Keratinocyte (primary cell): ENCODE results near the gene BAHCC1. TPM values are rescaled to one million over a fixed set of nuclear protein-coding genes. Genes with fewer than 3 reads are reported as not detected.

ENCODE experiments used
- DNase-seq: peaks from one replicate; pipeline ENCODE4 v3.0.0-alpha.2; 2011; ENCODE audit warnings: low read depth, missing footprints, low spot score
- FAIRE-seq: peaks from 2 replicates; lab custom pipeline; 2011; peaks lifted over from hg19 to GRCh38; lab: Jason Lieb, UNC
- H2AFZ ChIP-seq: 2 replicates; pipeline ENCODE4 v1.6.0; 2012; ENCODE audit warnings: low read length, control low read depth, inconsistent platforms; ENCODE audit not compliant: control insufficient read depth
- H3K27ac ChIP-seq: 2 replicates; pipeline ENCODE4 v1.5.1; 2011; ENCODE audit warnings: low read length; ENCODE audit not compliant: control insufficient read depth, insufficient read depth
- H3K27me3 ChIP-seq: 3 replicates; pipeline ENCODE4 v1.6.0; 2011; ENCODE audit warnings: low read length; ENCODE audit not compliant: control insufficient read depth, insufficient read depth; ENCODE audit errors: extremely low read depth
- H3K36me3 ChIP-seq, 2 experiments: 2 replicates in 1 of 2; 3 replicates in 1 of 2; pipeline ENCODE4 v1.5.1; 2011; ENCODE audit warnings: low read length in 2 of 2, mild to moderate bottlenecking in 1 of 2; ENCODE audit not compliant: control insufficient read depth in 2 of 2, insufficient read depth in 2 of 2; ENCODE audit errors: extremely low read depth in 1 of 2
- H3K4me1 ChIP-seq: 3 replicates; pipeline ENCODE4 v1.5.1; 2011; ENCODE audit warnings: low read length; ENCODE audit not compliant: control insufficient read depth, insufficient read depth; ENCODE audit errors: extremely low read depth
- H3K4me2 ChIP-seq: 3 replicates; pipeline ENCODE4 v1.6.0; 2011; ENCODE audit warnings: low read depth, low read length; ENCODE audit not compliant: control insufficient read depth, insufficient read depth; ENCODE audit errors: extremely low read depth
- H3K4me3 ChIP-seq, 3 experiments: fragments of 200-600 bp in 1 of 3; sonication (generic) in 1 of 3; 2 replicates in 2 of 3; 3 replicates in 1 of 3; pipeline ENCODE4 v1.5.1; 2011 to 2016; ENCODE audit warnings: low read length in 3 of 3, mild to moderate bottlenecking in 3 of 3, control low read depth in 2 of 3, inconsistent platforms in 1 of 3, low read depth in 1 of 3, mixed read lengths in 1 of 3, mixed run types in 1 of 3, moderate library complexity in 1 of 3; ENCODE audit not compliant: control insufficient read depth in 2 of 3, insufficient read depth in 2 of 3; ENCODE audit errors: extremely low read depth in 1 of 3
- H3K79me2 ChIP-seq: 2 replicates; pipeline ENCODE4 v1.6.0; 2012; ENCODE audit warnings: low read length; ENCODE audit not compliant: control insufficient read depth, insufficient read depth
- H3K9ac ChIP-seq: 3 replicates; pipeline ENCODE4 v1.6.0; 2011; ENCODE audit warnings: low read length; ENCODE audit not compliant: control insufficient read depth, insufficient read depth; ENCODE audit errors: extremely low read depth
- H3K9me1 ChIP-seq: 3 replicates; pipeline ENCODE4 v1.6.0; 2011; ENCODE audit warnings: low read length; ENCODE audit not compliant: control insufficient read depth, insufficient read depth; ENCODE audit errors: extremely low read depth
- H3K9me3 ChIP-seq: 2 replicates; pipeline ENCODE4 v1.5.1; 2012; ENCODE audit warnings: low read depth, low read length; ENCODE audit not compliant: control insufficient read depth
- H4K20me1 ChIP-seq: 3 replicates; pipeline ENCODE4 v1.6.0; 2011; ENCODE audit warnings: low read length; ENCODE audit not compliant: control insufficient read depth, insufficient read depth; ENCODE audit errors: extremely low read depth
- CTCF ChIP-seq, 3 experiments: IDR thresholded peaks in 1 of 3; conservative IDR thresholded peaks in 1 of 3; optimal IDR thresholded peaks in 1 of 3; 2 replicates in 2 of 3; 3 replicates in 1 of 3; pipeline versions ENCODE3 to v1.5.1; 2011; ENCODE audit warnings: low read length in 3 of 3, mild to moderate bottlenecking in 3 of 3, moderate library complexity in 2 of 3, control low read depth in 1 of 3, inconsistent platforms in 1 of 3; ENCODE audit not compliant: insufficient read depth in 2 of 3; ENCODE audit errors: extremely low read depth in 1 of 3
- EZH2 ChIP-seq: IDR thresholded peaks from one replicate; pipeline ENCODE4 v1.6.1; 2012; ENCODE audit warnings: inconsistent platforms, mild to moderate bottlenecking, low read length, moderate library complexity
- dilution Hi-C: fragments of 300-500 bp; cut with MboI; formaldehyde crosslinking; loops from one replicate; pipeline ENCODE4 v1.7.0; 2020; ENCODE audit warnings: low sequenced_read_pairs; ENCODE audit not compliant: extremely low pct_ligation_motif_present
- polyA plus RNA-seq, 5 experiments: library from polyadenylated mRNA; depleted of rRNA in 3 of 5; stranded (reverse) in 3 of 5; stranded (forward) in 1 of 5; unstranded in 1 of 5; fragments of >200 nt; gene quantifications; 1 replicate in 1 of 5; 2 replicates in 3 of 5; 3 replicates in 1 of 5; pipeline versions ENCODE4 v1.2.1 to v1.2.3, GENCODE V29; 2011 to 2012; ENCODE audit warnings: missing spikeins in 2 of 5, low read depth in 1 of 5, low replicate concordance in 1 of 5

Gene BAHCC1
- polyA plus RNA-seq, 1 donor (not counting 4 experiments of a cell fraction or from before 2014, with no cell fraction given), result 0.52 TPM

DNA sequence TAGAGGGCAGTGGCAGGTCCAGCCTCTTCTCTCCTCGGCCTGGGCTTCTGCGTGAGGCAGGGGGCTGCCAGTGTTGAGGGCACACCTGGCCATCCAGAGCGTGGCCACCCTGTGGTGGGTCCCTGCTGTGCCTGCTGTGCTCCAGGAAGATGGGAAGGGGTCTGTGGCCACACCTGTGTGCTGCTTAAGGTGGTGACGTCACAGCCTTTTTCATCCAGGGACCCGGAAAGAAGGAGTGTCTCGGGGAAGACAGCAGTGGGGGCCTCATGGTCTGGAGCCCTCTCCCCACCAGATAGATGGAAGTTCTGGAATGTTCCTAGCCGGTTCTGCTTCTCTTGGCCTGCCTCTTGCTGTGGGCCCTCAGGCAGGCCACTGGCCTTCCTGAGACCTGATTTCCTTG, 80.8 kb downstream of the BAHCC1 start:
- no peaks in the 10 kb centered on the region for H3K79me2 ChIP-seq
- no peaks in the 10 kb centered on the region for H3K4me1 ChIP-seq
- DNase-seq (no peak), FAIRE-seq (no peak)
- no peaks in the 10 kb centered on the region for H4K20me1 ChIP-seq
- H3K9me3 ChIP-seq, result no peaks in the 10 kb centered on the region
- TF ChIP-seq EZH2, result no peak
- no peak for TF ChIP-seq CTCF (optimal IDR thresholded peaks at IDR 0.05 in 1 of 3, IDR thresholded peaks at IDR 0.05 in 1 of 3, conservative IDR thresholded peaks at IDR 0.05 in 1 of 3; ENCODE audit: extremely low read depth in 1 of 3, insufficient read depth in 2 of 3, low read length in 3 of 3)
- H3K4me3 ChIP-seq, result no peak overlapping the region
- H2AFZ ChIP-seq, result no peak overlapping the region
- H3K27me3 ChIP-seq, result peaks cover 8% of the 10 kb centered on the region
- no peaks in the 10 kb centered on the region for H3K36me3 ChIP-seq
- no peak overlapping the region for H3K9ac ChIP-seq
- H3K4me2 ChIP-seq, result no peak overlapping the region
- dilution Hi-C loops, result no loop called here
- no peaks in the 10 kb centered on the region for H3K9me1 ChIP-seq
- H3K27ac ChIP-seq, result no peak overlapping the region

DNA sequence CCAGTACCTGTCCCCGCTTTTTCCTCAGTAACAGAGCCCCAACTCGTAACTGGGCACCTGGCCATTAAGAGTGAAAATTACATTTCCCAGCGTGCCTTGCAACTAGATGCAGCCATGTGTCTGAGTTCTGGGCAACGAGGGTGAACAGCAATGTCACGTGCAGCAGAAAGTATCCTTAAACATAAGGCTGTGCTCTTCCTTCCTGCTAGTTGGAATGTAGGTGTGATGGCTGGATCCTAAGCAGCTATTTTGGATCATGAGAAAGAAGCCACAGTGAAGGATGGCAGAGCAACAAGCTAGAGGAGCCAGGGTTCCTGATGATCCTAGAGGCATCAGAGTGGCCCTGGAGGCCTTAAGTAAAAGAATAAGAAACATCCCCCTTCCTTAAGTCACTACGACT, 81.4 kb downstream of the BAHCC1 start:
- Histone ChIP-seq H3K27ac (no peak overlapping the region), H3K9me1 (no peaks in the 10 kb centered on the region), H2AFZ (no peak overlapping the region), H3K9me3 (no peaks in the 10 kb centered on the region), H3K4me3 (no peak overlapping the region), H3K27me3 (peaks cover 11% of the 10 kb centered on the region), H3K79me2 (no peaks in the 10 kb centered on the region), H4K20me1 (no peaks in the 10 kb centered on the region), H3K4me1 (no peaks in the 10 kb centered on the region), H3K9ac (no peak overlapping the region), H3K4me2 (no peak overlapping the region), H3K36me3 (no peaks in the 10 kb centered on the region)
- no peak for FAIRE-seq
- dilution Hi-C loops, result no loop called here
- no peak for DNase-seq
- TF ChIP-seq CTCF (optimal IDR thresholded peaks at IDR 0.05 in 1 of 3, IDR thresholded peaks at IDR 0.05 in 1 of 3, conservative IDR thresholded peaks at IDR 0.05 in 1 of 3; ENCODE audit: extremely low read depth in 1 of 3, insufficient read depth in 2 of 3, low read length in 3 of 3) (no peak), EZH2 (no peak)
